Lower lobe of right lung (tissue), 2 donors: Measurements from ENCODE around the gene TOR4A. TPM values are rescaled to one million over a fixed set of nuclear protein-coding genes. Genes with fewer than 3 reads are reported as not detected.
"Not testable (repeated sequence)": the region's sequence is repeated elsewhere in the genome, so short reads cannot be mapped to it uniquely, and the experiment has no call there.

Source experiments
- ATAC-seq, 2 donors: fragments of 200-7000 bp; cut with Tn5 transposase; one replicate each; pipeline ENCODE4 v1.9.1; 2020 to 2022; ENCODE audit warnings: mild to moderate bottlenecking in 2 of 2, moderate library complexity in 2 of 2
- DNase-seq: peaks from one replicate; pipeline ENCODE4 v3.0.0-alpha.2; 2020
- H3K27ac ChIP-seq: fragments of 200-600 bp; one replicate; pipeline ENCODE4 v1.8.0; 2022
- H3K27me3 ChIP-seq: fragments of 200-600 bp; one replicate; pipeline ENCODE4 v1.8.0; 2022; ENCODE audit warnings: low read depth
- H3K36me3 ChIP-seq: fragments of 200-600 bp; one replicate; pipeline ENCODE4 v1.8.0; 2022; ENCODE audit warnings: mild to moderate bottlenecking
- H3K4me1 ChIP-seq: fragments of 200-600 bp; one replicate; pipeline ENCODE4 v1.8.0; 2022
- H3K4me3 ChIP-seq: fragments of 200-600 bp; one replicate; pipeline ENCODE4 v1.8.0; 2022; ENCODE audit warnings: mild to moderate bottlenecking
- H3K9me3 ChIP-seq: fragments of 200-600 bp; one replicate; pipeline ENCODE4 v1.8.0; 2022
- CTCF ChIP-seq: fragments of 200-600 bp; IDR thresholded peaks from one replicate; pipeline ENCODE4 v1.8.0; 2022; ENCODE audit warnings: antibody characterized with exemption, mild to moderate bottlenecking
- intact Hi-C: fragments of 100-400 bp; cut with DNase I; formaldehyde crosslinking; loops from one replicate; pipeline ENCODE4 v1.11.0; 2022
- total RNA-seq: library from RNA; stranded (reverse); fragmentation: NEBNext Ultra II Directional; extraction: Animal tissue kit (Norgen Biotek cat#: 25700); gene quantifications from one replicate; pipeline ENCODE4 v1.2.1, GENCODE V29; 2021
- donor health status: DM: no; HTN: yes; CAD: no; lungs with severe emphysema.

The TOR4A gene
- total RNA-seq, 1 donor from 2014 or later = 27.2 TPM

- intact Hi-C loops = no loop called here
- H3K4me1 ChIP-seq = peaks cover 58% of the 10 kb centered on the region
- no peaks in the 10 kb centered on the region for H3K27me3 ChIP-seq
- H3K9me3 ChIP-seq = no peaks in the 10 kb centered on the region
- peak within 1 kb of the TSS; percentile 93 for H3K4me3 ChIP-seq
- peak; percentile 6 for TF ChIP-seq CTCF
- peak; percentile 89 to 92 for ATAC-seq
- peak; percentile 99 for DNase-seq
- H3K27ac ChIP-seq = peak within 1 kb of the TSS; percentile 98
- H3K36me3 ChIP-seq = peaks cover 23% of the 10 kb centered on the region
Measured at GRCh38 chr9:137240841-137241489, 36.6 kb upstream of the TOR4A start, which contains the start of gene TUBB4B. TUBB4B (plus strand) TSS chr9:137241287; CDS start chr9:137241361, 74 bp downstream.

DNA sequence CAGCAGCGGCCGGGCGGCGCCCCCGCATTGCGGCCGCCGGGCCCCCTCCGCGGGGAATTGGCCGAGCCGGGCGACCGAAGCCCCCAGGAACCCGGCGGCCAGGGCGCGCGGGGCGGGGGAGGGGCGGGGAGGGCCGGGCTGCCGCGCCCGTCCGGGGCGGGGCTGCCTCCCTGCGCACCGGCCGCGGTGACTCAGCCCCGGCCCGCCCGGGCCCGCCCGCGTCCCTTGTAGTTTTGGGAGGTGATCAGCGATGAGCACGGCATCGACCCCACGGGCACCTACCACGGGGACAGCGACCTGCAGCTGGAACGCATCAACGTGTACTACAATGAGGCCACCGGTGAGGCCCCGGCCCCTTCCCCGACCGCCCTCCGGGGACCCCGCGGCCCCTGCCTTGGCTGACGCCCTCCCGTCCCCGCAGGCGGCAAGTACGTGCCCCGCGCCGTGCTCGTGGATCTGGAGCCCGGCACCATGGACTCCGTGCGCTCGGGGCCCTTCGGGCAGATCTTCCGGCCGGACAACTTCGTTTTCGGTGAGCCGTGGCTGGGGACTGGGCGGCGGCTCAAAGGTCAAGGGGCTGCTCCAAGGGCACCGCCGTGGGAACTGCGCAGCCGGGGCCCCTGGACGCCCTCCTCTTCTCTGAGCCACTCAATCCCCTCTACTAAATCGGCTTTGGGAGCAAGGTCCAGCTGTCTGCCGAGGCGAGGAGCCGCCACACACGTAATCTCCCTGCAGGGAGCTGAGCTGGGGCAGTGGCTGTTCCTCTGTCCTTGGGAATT, 35.8 kb upstream of the TOR4A start:
- H3K4me1 ChIP-seq = peaks cover 51% of the 10 kb centered on the region
- H3K36me3 ChIP-seq = peaks cover 23% of the 10 kb centered on the region
- peak overlapping the region; percentile 90 for H3K27ac ChIP-seq
- peak overlapping the region; percentile 93 for H3K4me3 ChIP-seq
- H3K9me3 ChIP-seq = no peaks in the 10 kb centered on the region
- DNase-seq (peak; percentile 76), ATAC-seq (peak; percentile 8 to 38)
- no peak for TF ChIP-seq CTCF
- H3K27me3 ChIP-seq = no peaks in the 10 kb centered on the region
- intact Hi-C loops = no loop called here

- Histone ChIP-seq H3K36me3 (peaks cover 23% of the 10 kb centered on the region), H3K27ac (peak overlapping the region; percentile 90), H3K4me1 (peaks cover 51% of the 10 kb centered on the region), H3K4me3 (peak overlapping the region; percentile 93), H3K9me3 (no peaks in the 10 kb centered on the region), H3K27me3 (no peaks in the 10 kb centered on the region)
- TF ChIP-seq CTCF = no peak
- ATAC-seq (no peak), DNase-seq (no peak)
- intact Hi-C loops = no loop called here
Measured at GRCh38 chr9:137242269-137243203, 35.0 kb upstream of the TOR4A start.

DNA sequence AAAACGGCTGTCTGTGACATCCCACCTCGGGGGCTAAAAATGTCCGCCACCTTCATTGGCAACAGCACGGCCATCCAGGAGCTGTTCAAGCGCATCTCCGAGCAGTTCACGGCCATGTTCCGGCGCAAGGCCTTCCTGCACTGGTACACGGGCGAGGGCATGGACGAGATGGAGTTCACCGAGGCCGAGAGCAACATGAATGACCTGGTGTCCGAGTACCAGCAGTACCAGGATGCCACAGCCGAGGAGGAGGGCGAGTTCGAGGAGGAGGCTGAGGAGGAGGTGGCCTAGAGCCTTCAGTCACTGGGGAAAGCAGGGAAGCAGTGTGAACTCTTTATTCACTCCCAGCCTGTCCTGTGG, 34.3 kb upstream of the TOR4A start:
- H3K4me3 ChIP-seq, H3K27me3 ChIP-seq, H3K27ac ChIP-seq, DNase-seq, H3K9me3 ChIP-seq, ATAC-seq, intact Hi-C loops: not testable (repeated sequence)
- Histone ChIP-seq H3K4me1 (peaks cover 47% of the 10 kb centered on the region), H3K36me3 (peaks cover 23% of the 10 kb centered on the region)

DNA sequence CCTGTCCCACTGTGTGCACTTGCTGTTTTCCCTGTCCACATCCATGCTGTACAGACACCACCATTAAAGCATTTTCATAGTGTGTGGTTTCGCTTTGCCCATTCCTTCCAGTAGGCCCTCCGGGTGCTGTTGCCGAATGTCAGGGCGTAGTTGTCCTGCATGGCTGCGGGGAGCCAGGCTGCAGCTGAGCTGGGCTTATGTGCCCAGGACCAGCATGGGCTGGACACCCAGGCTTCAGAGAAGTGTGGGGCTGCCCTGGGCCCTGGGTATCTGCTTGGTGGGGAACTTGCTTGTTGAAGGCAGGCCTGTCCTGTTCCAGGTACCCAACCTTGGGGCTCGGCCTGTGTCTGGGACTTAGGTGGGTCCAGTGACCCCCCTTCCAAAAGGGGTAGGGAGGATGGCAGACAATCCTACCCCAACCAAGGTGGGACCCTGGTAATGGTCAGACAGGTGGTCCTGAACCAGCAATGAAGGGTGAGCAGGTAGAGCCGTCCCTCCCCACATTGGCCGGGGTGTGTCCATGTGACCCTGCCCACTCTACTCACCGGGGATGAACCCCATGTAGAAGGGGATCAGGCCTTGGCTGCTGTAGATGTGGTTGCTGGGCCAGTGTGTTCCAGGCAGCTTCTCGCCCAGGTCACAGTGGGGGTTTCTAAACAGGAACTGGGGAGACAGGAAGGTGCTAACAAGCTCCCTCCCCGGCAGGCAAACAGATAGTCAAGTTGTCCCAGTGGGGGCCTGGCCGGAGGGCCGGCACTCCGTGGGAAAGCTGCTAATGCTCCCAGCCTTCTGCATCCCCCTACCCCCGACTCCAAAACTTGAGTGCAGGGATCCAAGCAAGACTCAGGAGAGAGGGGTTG, 33.7 kb upstream of the TOR4A start:
- Histone ChIP-seq H3K4me1 (peaks cover 41% of the 10 kb centered on the region), H3K36me3 (peaks cover 23% of the 10 kb centered on the region), H3K27me3 (no peaks in the 10 kb centered on the region), H3K27ac (no peak overlapping the region), H3K4me3 (no peak overlapping the region), H3K9me3 (no peaks in the 10 kb centered on the region)
- DNase-seq (no peak), ATAC-seq (no peak)
- no peak for TF ChIP-seq CTCF
- intact Hi-C loops = no loop called here
